Measurements from ENCODE around the gene SLC9B1.
A peak's percentile ranks its signal among the peaks of the same experiment; 100 is the strongest.

The SLC9B1 gene

GRCh38 chr4:102868781-102869568 lies 150.5 kb downstream of the SLC9B1 start, which contains the start of gene CISD2 (continued):
- no peak for TF ChIP-seq ZNF704 (tag by site-specific recombination; IDR thresholded peaks at IDR 0.05)
- TF ChIP-seq ZBTB20 (tag by site-specific recombination; IDR thresholded peaks at IDR 0.05) = peak; percentile 53; the same call in 1 of the 2 replicates
- 0 out of 2 replicates have a peak, but pooled peaks have one; percentile 13 for TF ChIP-seq WT1 (tag by site-specific recombination; IDR thresholded peaks at IDR 0.05)
- TF ChIP-seq KLF10 (tag by site-specific recombination; IDR thresholded peaks at IDR 0.05) = 0 out of 2 replicates have a peak, but pooled peaks have one; percentile 26
- no peak for TF ChIP-seq ZNF37A (tag by site-specific recombination; IDR thresholded peaks at IDR 0.05)
- TF ChIP-seq PATZ1 (tag by site-specific recombination; IDR thresholded peaks at IDR 0.05) = peak; percentile 74
- TF ChIP-seq ZBTB17 (tag by site-specific recombination; IDR thresholded peaks at IDR 0.05) = peak; percentile 68; the same call in 1 of the 2 replicates
- peak; percentile 74 for TF ChIP-seq ZNF692 (tag by site-specific recombination; IDR thresholded peaks at IDR 0.05)
- TF ChIP-seq ZNF76 (tag by site-specific recombination; IDR thresholded peaks at IDR 0.05; ENCODE audit: borderline replicate concordance, low read depth) = peak; percentile 48
- TF ChIP-seq ZNF639 (tag by site-specific recombination; IDR thresholded peaks at IDR 0.05) = 0 out of 2 replicates have a peak, but pooled peaks have one; percentile 14
- TF ChIP-seq ZNF561 (tag by site-specific recombination; IDR thresholded peaks at IDR 0.05; ENCODE audit: borderline replicate concordance) = 0 out of 2 replicates have a peak, but pooled peaks have one; percentile 50
- peak; percentile 46; the same call in 1 of the 2 replicates for TF ChIP-seq ZNF610 (tag by site-specific recombination; IDR thresholded peaks at IDR 0.05; ENCODE audit: borderline replicate concordance)
- peak; percentile 64; the same call in 1 of the 2 replicates for TF ChIP-seq ZNF549 (tag by site-specific recombination; IDR thresholded peaks at IDR 0.05)
- peak; percentile 33; the same call in 1 of the 2 replicates for TF ChIP-seq ZNF843 (tag by site-specific recombination; IDR thresholded peaks at IDR 0.05)
- TF ChIP-seq ZNF600 (tag by site-specific recombination; IDR thresholded peaks at IDR 0.05) = peak; percentile 49; the same call in 1 of the 2 replicates
- peak; percentile 58; the same call in 1 of the 2 replicates for TF ChIP-seq SP7 (tag by site-specific recombination; IDR thresholded peaks at IDR 0.05)
- peak; percentile 58 for TF ChIP-seq KLF1 (tag by site-specific recombination; IDR thresholded peaks at IDR 0.05)
- TF ChIP-seq SALL2 (tag by site-specific recombination; IDR thresholded peaks at IDR 0.05; ENCODE audit: borderline replicate concordance) = no peak
- TF ChIP-seq SCRT2 (tag by site-specific recombination; IDR thresholded peaks at IDR 0.05) = peak; percentile 42; the same call in 1 of the 2 replicates
- TF ChIP-seq ZBTB26 (tag by site-specific recombination; optimal IDR thresholded peaks at IDR 0.05) = peak; percentile 92
- TF ChIP-seq MZF1 (tag by site-specific recombination; IDR thresholded peaks at IDR 0.05; ENCODE audit: borderline replicate concordance) = peak; percentile 46; the same call in 1 of the 2 replicates
- 0 out of 2 replicates have a peak, but pooled peaks have one; percentile 53 for TF ChIP-seq ZFP69B (tag by site-specific recombination; IDR thresholded peaks at IDR 0.05)
- peak; percentile 46; the same call in 1 of the 2 replicates for TF ChIP-seq ZBTB10 (tag by site-specific recombination; IDR thresholded peaks at IDR 0.05)
- TF ChIP-seq ZNF501 (tag by site-specific recombination; IDR thresholded peaks at IDR 0.05) = peak; percentile 75
- peak; percentile 91 for TF ChIP-seq ZNF335 (tag by site-specific recombination; conservative IDR thresholded peaks at IDR 0.05)
- TF ChIP-seq ZNF660 (tag by site-specific recombination; IDR thresholded peaks at IDR 0.05) = peak; percentile 58; the same call in 1 of the 2 replicates
- no peak for TF ChIP-seq ZNF19 (tag by site-specific recombination; IDR thresholded peaks at IDR 0.05; ENCODE audit: low read depth)
- peak; percentile 84 for TF ChIP-seq ZEB2 (tag by site-specific recombination; IDR thresholded peaks at IDR 0.05)
- TF ChIP-seq ZBTB8A (tag by site-specific recombination; IDR thresholded peaks at IDR 0.05) = peak; percentile 94

Data from HEK293 (cell line).